Endothelial cell (in vitro differentiated cells): ENCODE data around the gene ZFX. TPM values are rescaled to one million over a fixed set of nuclear protein-coding genes. Genes with fewer than 3 reads are reported as not detected.
A peak's percentile ranks its signal among the peaks of the same experiment; 100 is the strongest.
"Not testable (repeated sequence)": the region's sequence is repeated elsewhere in the genome, so short reads cannot be mapped to it uniquely, and the experiment has no call there.

Experiments
- DNase-seq: peaks from one replicate; pipeline ENCODE4 v3.0.0; 2021; ENCODE audit warnings: low spot score
- H3K27ac Mint-ChIP-seq: one replicate; pipeline ENCODE4 v1.8.0; 2021; ENCODE audit warnings: mixed read lengths, inconsistent platforms; ENCODE audit not compliant: unreplicated experiment
- H3K27me3 Mint-ChIP-seq: one replicate; pipeline ENCODE4 v1.8.0; 2021; ENCODE audit warnings: mild to moderate bottlenecking, moderate library complexity, mixed read lengths, inconsistent platforms; ENCODE audit not compliant: unreplicated experiment
- H3K36me3 Mint-ChIP-seq: one replicate; pipeline ENCODE4 v1.8.0; 2021; ENCODE audit warnings: mild to moderate bottlenecking, low read depth, mixed read lengths, inconsistent platforms; ENCODE audit not compliant: unreplicated experiment
- H3K4me1 Mint-ChIP-seq: one replicate; pipeline ENCODE4 v1.8.0; 2021; ENCODE audit warnings: mild to moderate bottlenecking, mixed read lengths, inconsistent platforms; ENCODE audit not compliant: unreplicated experiment
- H3K4me3 Mint-ChIP-seq: one replicate; pipeline ENCODE4 v1.8.0; 2021; ENCODE audit warnings: mild to moderate bottlenecking, mixed read lengths, inconsistent platforms; ENCODE audit not compliant: unreplicated experiment
- H3K9me3 Mint-ChIP-seq: one replicate; pipeline ENCODE4 v1.8.0; 2021; ENCODE audit warnings: mixed read lengths, inconsistent platforms; ENCODE audit not compliant: unreplicated experiment
- total RNA-seq: library from RNA; stranded (reverse); fragmentation: NEBNext Ultra II Directional; extraction: Animal tissue kit (Norgen Biotek cat#: 25700); gene quantifications from one replicate; pipeline ENCODE4 v1.2.1, GENCODE V29; 2021; ENCODE audit not compliant: unreplicated experiment
- TF ChIP-seq, protein P1 (sequence below): fragments of 200-600 bp; sonication (generic); IDR thresholded peaks from one replicate; pipeline ENCODE4 v1.5.0; 2021; ENCODE audit warnings: antibody characterized with exemption; ENCODE audit not compliant: unreplicated experiment

The ZFX gene
- total RNA-seq, 1 donor from 2014 or later, result 40.0 TPM

DNA sequence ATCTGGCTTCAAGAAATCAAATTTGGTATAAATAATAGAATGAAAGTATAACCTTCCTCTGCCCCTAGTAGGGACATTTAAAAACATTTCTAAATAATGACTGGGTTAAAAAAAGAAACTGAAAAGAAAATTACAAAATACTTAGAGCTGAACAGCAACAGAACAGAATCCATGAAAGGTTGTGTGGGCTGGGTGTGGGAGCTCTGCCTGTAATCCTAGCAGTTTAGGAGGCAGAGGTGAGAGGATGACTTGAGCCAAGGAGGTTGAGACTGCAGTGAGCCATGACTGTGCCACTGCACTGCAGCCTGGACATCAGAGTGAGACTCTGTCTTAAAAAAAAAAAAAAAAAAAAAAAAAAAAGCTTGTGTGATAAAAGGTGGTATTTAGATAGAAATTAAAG lies 12.3 kb upstream of the ZFX start:
- no peaks in the 10 kb centered on the region for H3K36me3 Mint-ChIP-seq
- H3K27me3 Mint-ChIP-seq, result no peaks in the 10 kb centered on the region
- no peak overlapping the region for H3K27ac Mint-ChIP-seq
- H3K4me1 Mint-ChIP-seq, result peaks cover 3% of the 10 kb centered on the region
- no peak overlapping the region for H3K4me3 Mint-ChIP-seq
- TF ChIP-seq, protein P1, sequence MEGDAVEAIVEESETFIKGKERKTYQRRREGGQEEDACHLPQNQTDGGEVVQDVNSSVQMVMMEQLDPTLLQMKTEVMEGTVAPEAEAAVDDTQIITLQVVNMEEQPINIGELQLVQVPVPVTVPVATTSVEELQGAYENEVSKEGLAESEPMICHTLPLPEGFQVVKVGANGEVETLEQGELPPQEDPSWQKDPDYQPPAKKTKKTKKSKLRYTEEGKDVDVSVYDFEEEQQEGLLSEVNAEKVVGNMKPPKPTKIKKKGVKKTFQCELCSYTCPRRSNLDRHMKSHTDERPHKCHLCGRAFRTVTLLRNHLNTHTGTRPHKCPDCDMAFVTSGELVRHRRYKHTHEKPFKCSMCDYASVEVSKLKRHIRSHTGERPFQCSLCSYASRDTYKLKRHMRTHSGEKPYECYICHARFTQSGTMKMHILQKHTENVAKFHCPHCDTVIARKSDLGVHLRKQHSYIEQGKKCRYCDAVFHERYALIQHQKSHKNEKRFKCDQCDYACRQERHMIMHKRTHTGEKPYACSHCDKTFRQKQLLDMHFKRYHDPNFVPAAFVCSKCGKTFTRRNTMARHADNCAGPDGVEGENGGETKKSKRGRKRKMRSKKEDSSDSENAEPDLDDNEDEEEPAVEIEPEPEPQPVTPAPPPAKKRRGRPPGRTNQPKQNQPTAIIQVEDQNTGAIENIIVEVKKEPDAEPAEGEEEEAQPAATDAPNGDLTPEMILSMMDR, result no peak
- no peak for DNase-seq
- H3K9me3 Mint-ChIP-seq, result no peaks in the 10 kb centered on the region

DNA sequence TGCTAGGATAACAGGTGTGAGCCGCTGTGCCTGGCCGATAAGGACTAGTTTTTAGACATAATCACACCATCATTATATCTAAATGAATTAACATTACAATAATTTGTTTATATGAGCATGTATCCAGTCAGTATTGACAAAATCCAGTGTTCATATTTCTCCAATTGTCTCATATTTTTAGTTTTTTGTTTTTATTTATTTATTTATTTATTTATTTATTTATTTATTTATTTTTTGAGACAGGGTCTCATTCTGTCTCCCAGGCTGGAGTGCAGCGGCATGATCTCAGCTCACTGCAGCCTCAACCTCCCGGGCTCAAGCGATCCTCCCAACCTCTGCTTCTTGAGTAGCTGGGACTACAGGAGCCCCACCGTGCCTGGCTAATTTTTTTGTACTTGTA lies 5.5 kb upstream of the ZFX start:
- H3K36me3 Mint-ChIP-seq, DNase-seq, H3K27ac Mint-ChIP-seq, H3K4me1 Mint-ChIP-seq, H3K27me3 Mint-ChIP-seq, H3K4me3 Mint-ChIP-seq, H3K9me3 Mint-ChIP-seq: not testable (repeated sequence)

DNA sequence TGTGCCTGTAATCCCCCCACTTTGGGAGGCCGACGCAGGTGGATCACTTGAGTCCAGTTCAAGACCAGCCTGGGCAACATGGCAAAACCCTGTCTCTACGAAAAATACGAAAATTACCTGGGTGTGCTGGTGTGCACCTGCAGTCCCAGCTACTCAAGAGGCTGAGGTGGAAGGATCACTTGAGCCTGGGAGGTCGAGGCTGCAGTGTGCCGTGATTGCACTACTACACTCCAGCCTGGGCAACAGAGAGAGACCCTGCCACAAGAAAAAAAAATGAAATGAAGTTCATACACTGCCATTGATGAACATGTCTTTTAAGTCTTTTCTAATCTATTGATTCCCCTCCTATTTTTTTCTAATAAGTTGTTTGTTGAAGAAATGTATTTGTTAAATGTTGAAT lies 5.0 kb upstream of the ZFX start:
- Mint-ChIP-seq H3K27ac (no peak overlapping the region), H3K4me3 (no peak overlapping the region), H3K9me3 (no peaks in the 10 kb centered on the region), H3K4me1 (peaks cover 4% of the 10 kb centered on the region), H3K36me3 (no peaks in the 10 kb centered on the region), H3K27me3 (peaks cover 3% of the 10 kb centered on the region)
- TF ChIP-seq, protein P1, result no peak
- DNase-seq, result no peak

DNA sequence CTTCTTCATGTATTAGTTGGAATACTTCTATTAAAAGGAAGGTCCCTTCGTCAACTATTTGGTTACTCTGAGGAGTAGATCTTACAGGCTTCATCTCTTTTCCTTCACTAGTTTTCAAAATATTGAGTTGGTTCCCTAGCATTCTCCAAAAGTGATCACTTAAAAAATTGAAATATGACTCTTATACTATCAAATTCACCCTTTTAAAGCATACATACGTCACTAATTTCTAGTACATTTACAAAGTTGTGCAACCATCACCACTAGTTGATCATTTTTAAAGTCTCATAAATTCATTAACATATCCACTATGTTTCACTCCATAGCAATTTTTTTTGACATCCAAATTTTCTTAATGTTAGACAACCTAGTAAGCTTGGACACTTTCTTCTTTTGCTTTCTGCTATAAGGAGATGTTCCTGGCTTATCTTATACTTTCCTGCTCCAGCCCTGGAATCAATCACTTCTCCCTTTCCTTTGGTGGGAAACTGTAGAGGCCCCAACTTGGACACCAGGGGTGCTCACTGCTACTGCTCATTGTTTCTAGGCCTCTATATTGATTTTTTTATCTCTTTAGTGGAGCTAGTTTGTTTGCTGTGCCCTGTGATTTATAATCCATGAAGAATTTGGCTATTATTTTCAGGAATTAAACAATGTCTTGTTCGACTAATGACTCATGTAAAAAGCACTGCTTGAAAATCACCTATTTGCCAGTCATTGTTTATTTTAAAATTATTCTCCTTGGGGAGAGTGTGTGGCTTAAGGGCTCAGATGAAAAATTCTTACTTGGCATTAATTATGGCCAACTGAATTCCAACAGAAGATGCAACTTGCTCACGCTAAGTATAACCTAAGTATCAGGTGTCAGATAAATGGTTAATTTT lies 4.0 kb upstream of the ZFX start:
- TF ChIP-seq, protein P1, result no peak
- no peaks in the 10 kb centered on the region for H3K36me3 Mint-ChIP-seq
- no peak overlapping the region for H3K27ac Mint-ChIP-seq
- peaks cover 4% of the 10 kb centered on the region for H3K27me3 Mint-ChIP-seq
- no peaks in the 10 kb centered on the region for H3K9me3 Mint-ChIP-seq
- H3K4me3 Mint-ChIP-seq, result no peak overlapping the region
- peaks cover 4% of the 10 kb centered on the region for H3K4me1 Mint-ChIP-seq
- DNase-seq, result no peak

DNA sequence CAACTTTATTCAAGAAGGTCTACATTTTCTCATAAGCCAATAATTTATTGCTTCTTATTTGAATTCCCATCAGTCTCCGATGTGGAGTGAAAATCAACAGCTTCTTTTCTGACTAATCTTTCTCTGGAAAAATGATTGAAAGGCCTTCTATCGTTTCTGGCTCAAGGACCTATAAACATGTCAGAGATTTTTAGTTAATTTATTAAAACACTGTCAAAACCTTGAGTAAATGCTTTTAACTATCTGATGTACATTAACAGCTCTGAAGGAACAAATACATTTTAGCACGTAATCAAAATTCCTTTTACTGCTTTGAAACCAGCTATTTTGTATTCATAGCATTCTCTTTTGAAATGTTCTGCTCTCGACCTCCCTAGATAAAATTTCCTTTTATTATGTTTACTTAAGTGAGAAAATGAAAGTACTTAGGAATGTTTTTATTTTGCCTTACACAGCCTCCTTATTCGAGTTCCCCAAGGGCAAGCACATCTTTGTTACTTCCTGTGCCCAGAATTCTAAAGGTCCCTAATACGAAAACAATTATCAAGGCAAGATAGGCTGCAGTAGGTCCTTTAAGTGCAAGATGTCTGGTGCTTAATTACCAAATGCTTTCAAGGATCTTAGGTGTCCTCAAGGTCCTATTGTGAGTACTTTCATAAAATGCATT lies 3.1 kb upstream of the ZFX start:
- no peaks in the 10 kb centered on the region for H3K36me3 Mint-ChIP-seq
- DNase-seq, result no peak
- H3K9me3 Mint-ChIP-seq, result no peaks in the 10 kb centered on the region
- H3K27me3 Mint-ChIP-seq, result peaks cover 6% of the 10 kb centered on the region
- H3K4me1 Mint-ChIP-seq, result peaks cover 9% of the 10 kb centered on the region
- no peak overlapping the region for H3K4me3 Mint-ChIP-seq
- TF ChIP-seq, protein P1, result no peak
- peak overlapping the region; percentile 67 for H3K27ac Mint-ChIP-seq
